NB4 (cell line): ENCODE results near the gene NFYB.

Experiments
- CTCF ChIP-seq: IDR thresholded peaks from one replicate; pipeline ENCODE4 v1.5.1; 2012; ENCODE audit warnings: low read depth, low read length
- MAX ChIP-seq: IDR thresholded peaks from 2 replicates; pipeline ENCODE4 v1.6.1; 2011; ENCODE audit warnings: low read depth, low read length
- POLR2A ChIP-seq: IDR thresholded peaks from 2 replicates; pipeline ENCODE4 v1.6.1; 2011; ENCODE audit warnings: mild to moderate bottlenecking; ENCODE audit not compliant: insufficient read length; ENCODE audit errors: extremely low read depth

- TF ChIP-seq CTCF, result no peak
- TF ChIP-seq POLR2A, result no peak
- TF ChIP-seq MAX, result no peak
Observed at GRCh38 chr12:104134882-104135281, 3.1 kb downstream of the NFYB start.
